Ecto neural progenitor cell (in vitro differentiated cells): ENCODE measurements around the gene KRTAP27-1.

Experiments
- DNase-seq: peaks from one replicate; pipeline ENCODE4 v3.0.0-alpha.2; 2018; ENCODE audit warnings: low spot score

KRTAP27-1 gene

GRCh38 chr21:30337276-30337744 is at the start of gene KRTAP27-1:
TSS of gene KRTAP27-1 (minus strand) at chr21:30337694. CDS start at chr21:30337668, 26 bp downstream.
- no peak for DNase-seq

GRCh38 chr21:30382201-30382600 is 44.7 kb upstream of the KRTAP27-1 start:
- no peak for DNase-seq

- DNase-seq: no peak
Measured at GRCh38 chr21:30372139-30372770, 34.8 kb upstream of the KRTAP27-1 start, which contains the start of gene KRTAP13-2. TSS of gene KRTAP13-2 (minus strand) at chr21:30372271. CDS start at chr21:30372213, 58 bp downstream.

GRCh38 chr21:30355906-30356305 is 18.4 kb upstream of the KRTAP27-1 start:
- no peak for DNase-seq

- DNase-seq: no peak
Measured at GRCh38 chr21:30354308-30355005, 17.0 kb upstream of the KRTAP27-1 start.

- no peak for DNase-seq
Measured at GRCh38 chr21:30351534-30351933, 14.0 kb upstream of the KRTAP27-1 start.

- DNase-seq: no peak
Measured at GRCh38 chr21:30349572-30349971, 12.1 kb upstream of the KRTAP27-1 start.

GRCh38 chr21:30348506-30348905 is 11.0 kb upstream of the KRTAP27-1 start, which contains the start of gene KRTAP23-1:
TSS of gene KRTAP23-1 (minus strand) at chr21:30348606. CDS start at chr21:30348606, 0 bp downstream.
- no peak for DNase-seq

GRCh38 chr21:30345014-30345413 is 7.5 kb upstream of the KRTAP27-1 start:
- DNase-seq: no peak

- no peak for DNase-seq
Measured at GRCh38 chr21:30340714-30341573, 3.5 kb upstream of the KRTAP27-1 start.

GRCh38 chr21:30338717-30339116 is 1.2 kb upstream of the KRTAP27-1 start:
- no peak for DNase-seq

GRCh38 chr21:30337772-30338171 is 278 bp upstream of the KRTAP27-1 start:
- DNase-seq: no peak

- no peak for DNase-seq
Measured at GRCh38 chr21:30336596-30336995, 898 bp downstream of the KRTAP27-1 start.

GRCh38 chr21:30333736-30334135 is 3.8 kb downstream of the KRTAP27-1 start:
- DNase-seq: no peak

GRCh38 chr21:30332681-30333080 is 4.8 kb downstream of the KRTAP27-1 start:
- no peak for DNase-seq

GRCh38 chr21:30329203-30329875 is 8.2 kb downstream of the KRTAP27-1 start:
- no peak for DNase-seq

- DNase-seq: no peak
Measured at GRCh38 chr21:30326390-30326789, 11.1 kb downstream of the KRTAP27-1 start.

- no peak for DNase-seq
Measured at GRCh38 chr21:30320215-30320614, 17.3 kb downstream of the KRTAP27-1 start, which contains the start of gene KRTAP26-1. TSS of gene KRTAP26-1 (minus strand) at chr21:30320315. CDS start at chr21:30320035, 280 bp downstream.

GRCh38 chr21:30315701-30316100 is 21.8 kb downstream of the KRTAP27-1 start:
- DNase-seq: no peak

GRCh38 chr21:30306884-30307283 is 30.6 kb downstream of the KRTAP27-1 start:
- no peak for DNase-seq

GRCh38 chr21:30305136-30305535 is 32.4 kb downstream of the KRTAP27-1 start:
- no peak for DNase-seq

GRCh38 chr21:30289215-30289614 is 48.3 kb downstream of the KRTAP27-1 start, which contains the start of gene KRTAP25-1:
TSS of gene KRTAP25-1 (minus strand) at chr21:30289514. CDS start at chr21:30289490, 24 bp downstream.
- no peak for DNase-seq
